H9 (cell line): Measurements from ENCODE around the gene OR2M2. TPM values are rescaled to one million over a fixed set of nuclear protein-coding genes. Genes with fewer than 3 reads are reported as not detected.

Experiments
- DNase-seq: peaks from one replicate; pipeline ENCODE4 v3.0.0-alpha.2; 2017
- H2AFZ ChIP-seq: one replicate; pipeline ENCODE4 v1.6.1; 2013; ENCODE audit warnings: mild to moderate bottlenecking, low read length, control low read depth, moderate library complexity
- H2AK5ac ChIP-seq: 2 replicates; pipeline ENCODE4 v1.6.1; 2013; ENCODE audit warnings: low read length, control low read depth, mixed read lengths; ENCODE audit not compliant: insufficient read length
- H2BK120ac ChIP-seq: one replicate; pipeline ENCODE4 v1.6.1; 2013; ENCODE audit warnings: low read depth, mild to moderate bottlenecking, low read length, control low read depth, inconsistent platforms; ENCODE audit not compliant: poor library complexity, severe bottlenecking
- H2BK12ac ChIP-seq: 2 replicates; pipeline ENCODE4 v1.6.1; 2013; ENCODE audit warnings: low read length, control low read depth, mixed read lengths, low read depth; ENCODE audit not compliant: insufficient read length
- H2BK15ac ChIP-seq: 2 replicates; pipeline ENCODE4 v1.6.1; 2013; ENCODE audit warnings: low read depth, low read length, control low read depth
- H2BK20ac ChIP-seq: one replicate; pipeline ENCODE4 v1.6.1; 2013; ENCODE audit warnings: low read depth, mild to moderate bottlenecking, low read length, control low read depth, inconsistent platforms; ENCODE audit not compliant: poor library complexity, severe bottlenecking
- H2BK5ac ChIP-seq: 2 replicates; pipeline ENCODE4 v1.6.1; 2013; ENCODE audit warnings: low read length, control low read depth, mixed read lengths; ENCODE audit not compliant: insufficient read length
- H3K14ac ChIP-seq: 2 replicates; pipeline ENCODE4 v1.6.1; 2013; ENCODE audit warnings: low read length, control low read depth; ENCODE audit not compliant: insufficient read depth
- H3K18ac ChIP-seq: 2 replicates; pipeline ENCODE4 v1.6.1; 2013; ENCODE audit warnings: low read depth, mild to moderate bottlenecking, mixed read lengths, low read length, control low read depth; ENCODE audit not compliant: insufficient read length
- H3K23ac ChIP-seq: 2 replicates; pipeline ENCODE4 v1.6.1; 2013; ENCODE audit warnings: low read length, control low read depth, mixed read lengths, low read depth; ENCODE audit not compliant: insufficient read length
- H3K23me2 ChIP-seq: 2 replicates; pipeline ENCODE4 v1.6.1; 2013; ENCODE audit warnings: low read depth, mild to moderate bottlenecking, mixed read lengths, low read length, control low read depth; ENCODE audit not compliant: insufficient read length, poor library complexity, severe bottlenecking
- H3K27ac ChIP-seq: 2 replicates; pipeline ENCODE4 v1.5.1; 2013; ENCODE audit warnings: low read length, control low read depth, mixed read lengths, low read depth; ENCODE audit not compliant: insufficient read length
- H3K27me3 ChIP-seq: 2 replicates; pipeline ENCODE4 v1.6.1; 2013; ENCODE audit warnings: low read length, control low read depth, inconsistent platforms; ENCODE audit not compliant: insufficient read depth
- H3K4ac ChIP-seq: 2 replicates; pipeline ENCODE4 v1.6.1; 2013; ENCODE audit warnings: low read depth, mild to moderate bottlenecking, control low read depth, inconsistent platforms, low read length, moderate library complexity
- H3K4me1 ChIP-seq: 2 replicates; pipeline ENCODE4 v1.6.1; 2013; ENCODE audit warnings: low read length, control low read depth, inconsistent platforms; ENCODE audit not compliant: insufficient read depth
- H3K4me2 ChIP-seq: 2 replicates; pipeline ENCODE4 v1.6.1; 2013; ENCODE audit warnings: low read length, control low read depth, mixed read lengths; ENCODE audit not compliant: insufficient read length, insufficient read depth
- H3K56ac ChIP-seq: 2 replicates; pipeline ENCODE4 v1.6.1; 2013; ENCODE audit warnings: low read depth, mild to moderate bottlenecking, mixed read lengths, low read length, control low read depth; ENCODE audit not compliant: insufficient read length
- H3K79me1 ChIP-seq: 2 replicates; pipeline ENCODE4 v1.6.1; 2013; ENCODE audit warnings: low read depth, mild to moderate bottlenecking, moderate library complexity, low read length, control low read depth, inconsistent platforms; ENCODE audit not compliant: insufficient read depth, poor library complexity, severe bottlenecking
- H3K79me2 ChIP-seq: 2 replicates; pipeline ENCODE4 v1.6.1; 2013; ENCODE audit warnings: low read length, control low read depth, inconsistent platforms; ENCODE audit not compliant: insufficient read depth
- H3K9ac ChIP-seq: 2 replicates; pipeline ENCODE4 v1.6.1; 2013; ENCODE audit warnings: low read length, control low read depth, mixed read lengths; ENCODE audit not compliant: insufficient read length; ENCODE audit errors: extremely low read depth
- H3K9me3 ChIP-seq: one replicate; pipeline ENCODE4 v1.6.1; 2013; ENCODE audit warnings: low read depth, low read length, inconsistent platforms; ENCODE audit not compliant: control insufficient read depth
- H3T11ph ChIP-seq: one replicate; pipeline ENCODE4 v1.6.1; 2013; ENCODE audit warnings: mild to moderate bottlenecking, low read length, control low read depth, inconsistent platforms
- H4K20me1 ChIP-seq: one replicate; pipeline ENCODE4 v1.6.1; 2013; ENCODE audit not compliant: control insufficient read depth, insufficient read length, insufficient read depth
- H4K5ac ChIP-seq: 2 replicates; pipeline ENCODE4 v1.6.1; 2013; ENCODE audit warnings: low read depth, mild to moderate bottlenecking, mixed read lengths, low read length, control low read depth; ENCODE audit not compliant: insufficient read length
- H4K8ac ChIP-seq: replicated peaks from 2 replicates; pipeline ENCODE4 v1.6.1; 2013; ENCODE audit warnings: low read length, control low read depth, mixed read lengths, low read depth; ENCODE audit not compliant: insufficient read length
- H4K91ac ChIP-seq: 2 replicates; pipeline ENCODE4 v1.6.1; 2013; ENCODE audit warnings: low read depth, mild to moderate bottlenecking, moderate library complexity, mixed read lengths, low read length, control low read depth; ENCODE audit not compliant: insufficient read length
- H3K27ac Mint-ChIP-seq, 3 experiments: 2 replicates in 2 of 3; 3 replicates in 1 of 3; pipeline ENCODE4 v1.8.0; 2020 to 2021; ENCODE audit warnings: mixed read lengths in 3 of 3, mild to moderate bottlenecking in 1 of 3, moderate library complexity in 1 of 3
- H3K27me3 Mint-ChIP-seq: 2 replicates; pipeline ENCODE4 v1.8.0; 2021; ENCODE audit warnings: low read depth, mild to moderate bottlenecking, moderate library complexity, mixed read lengths
- H3K36me3 Mint-ChIP-seq, 3 experiments: 2 replicates in 2 of 3; 3 replicates in 1 of 3; pipeline ENCODE4 v1.8.0; 2020 to 2021; ENCODE audit warnings: low read depth in 3 of 3, mixed read lengths in 3 of 3; ENCODE audit not compliant: insufficient read depth in 1 of 3
- H3K4me1 Mint-ChIP-seq, 2 experiments: 2 replicates each; pipeline ENCODE4 v1.8.0; 2020; ENCODE audit warnings: mixed read lengths in 2 of 2
- H3K4me3 Mint-ChIP-seq, 2 experiments: 2 replicates in 1 of 2; 3 replicates in 1 of 2; pipeline ENCODE4 v1.8.0; 2020 to 2021; ENCODE audit warnings: mild to moderate bottlenecking in 2 of 2, mixed read lengths in 2 of 2, moderate library complexity in 1 of 2
- H3K9me3 Mint-ChIP-seq, 2 experiments: 2 replicates in 1 of 2; 3 replicates in 1 of 2; pipeline ENCODE4 v1.8.0; 2020; ENCODE audit warnings: mild to moderate bottlenecking in 2 of 2, mixed read lengths in 2 of 2, moderate library complexity in 1 of 2
- CTCF ChIP-seq: fragments of 200-600 bp; sonication (generic); conservative IDR thresholded peaks from 3 replicates; pipeline ENCODE4 v1.8.0; 2021; ENCODE audit warnings: antibody characterized with exemption, mild to moderate bottlenecking
- WGBS: extraction: QIAGEN DNeasy Blood & Tissue Kit; methylation state at CpG from one replicate; pipeline ENCODE4 v1.1.7; 2013; ENCODE audit warnings: missing lambda C conversion rate, low lambda C conversion rate, mixed read lengths; ENCODE audit not compliant: insufficient read length; ENCODE audit errors: extremely low coverage; 5-methylcytosine and 5-hydroxymethylcytosine counted together
- total RNA-seq: library from RNA; stranded (reverse); gene quantifications from 2 replicates; pipeline ENCODE4 v1.2.1, GENCODE V29; 2021

Gene OR2M2
- total RNA-seq, 1 experiment from 2014 or later = not detected

DNA sequence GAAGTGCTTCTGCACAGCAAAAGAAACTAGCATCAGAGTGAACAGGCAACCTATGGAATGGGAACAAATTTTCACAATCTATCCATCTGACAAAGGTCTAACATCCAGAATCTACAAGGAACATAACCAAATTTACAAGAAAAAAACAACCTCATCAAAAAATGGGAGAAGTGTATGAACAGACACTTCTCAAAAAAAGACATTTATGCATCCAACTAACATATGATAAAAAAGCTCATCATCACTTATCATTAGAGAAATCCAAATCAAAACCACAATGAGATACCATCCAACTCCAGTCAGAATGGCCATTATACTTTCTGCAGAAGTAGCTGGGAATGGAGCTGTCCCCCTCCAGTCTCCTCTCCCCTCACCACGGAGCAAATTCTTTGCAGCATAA is 19.5 kb downstream of the OR2M2 start:
- peaks cover 80 to 84% of the 10 kb centered on the region in 2 experiments for H3K9me3 Mint-ChIP-seq
- H2AFZ ChIP-seq = no peak overlapping the region
- no peaks in the 10 kb centered on the region for H4K20me1 ChIP-seq
- H3K9ac ChIP-seq = no peak overlapping the region
- H3K23me2 ChIP-seq = no peaks in the 10 kb centered on the region
- no peak for TF ChIP-seq CTCF
- H3K79me1 ChIP-seq = no peaks in the 10 kb centered on the region
- no CpG with 5 or more reads among the region's 1 CpG for WGBS
- no peak overlapping the region for H3K23ac ChIP-seq
- no peak overlapping the region for H3K27ac Mint-ChIP-seq
- H3T11ph ChIP-seq = no peak overlapping the region
- H2BK20ac ChIP-seq = no peak overlapping the region
- H3K27me3 Mint-ChIP-seq = peaks cover 5% of the 10 kb centered on the region
- H3K18ac ChIP-seq = no peak overlapping the region
- H3K14ac ChIP-seq = no peak overlapping the region
- H3K79me2 ChIP-seq = no peaks in the 10 kb centered on the region
- no peak overlapping the region for H3K56ac ChIP-seq
- H3K27me3 ChIP-seq = no peaks in the 10 kb centered on the region
- H4K5ac ChIP-seq = no peak overlapping the region
- H3K9me3 ChIP-seq = peaks cover 43% of the 10 kb centered on the region
- H2BK120ac ChIP-seq = no peak overlapping the region
- no peak overlapping the region for H2BK12ac ChIP-seq
- no peak overlapping the region for H3K27ac ChIP-seq
- no peak overlapping the region for H4K91ac ChIP-seq
- H3K4me1 Mint-ChIP-seq = no peaks in the 10 kb centered on the region
- no peak overlapping the region for H4K8ac ChIP-seq
- no peak overlapping the region for H3K4me3 Mint-ChIP-seq
- DNase-seq = no peak
- no peak overlapping the region for H2AK5ac ChIP-seq
- no peak overlapping the region for H3K4me2 ChIP-seq
- H3K4ac ChIP-seq = no peak overlapping the region
- no peak overlapping the region for H2BK15ac ChIP-seq
- peaks cover 2 to 32% (median 12%) of the 10 kb centered on the region in 3 experiments; a peak in 5 of 7 replicates for H3K36me3 Mint-ChIP-seq
- H3K4me1 ChIP-seq = no peaks in the 10 kb centered on the region
- no peak overlapping the region for H2BK5ac ChIP-seq
